Measurements from ENCODE around the gene HTR7.

- TF ChIP-seq CTCF (IDR thresholded peaks at IDR 0.05; ENCODE audit: insufficient read depth, low read length, poor library complexity, severe bottlenecking) = no peak
- TF ChIP-seq EZH2phosphoT487 (conservative IDR thresholded peaks at IDR 0.05; ENCODE audit: low read length) = no peak
Observed at GRCh38 chr10:90801608-90802007, 56.2 kb downstream of the HTR7 start.

Data from SU-DHL-6 (cell line).